Measurements from ENCODE around the gene ESPN. TPM values are rescaled to one million over a fixed set of nuclear protein-coding genes. Genes with fewer than 3 reads are reported as not detected.

ESPN gene
- total RNA-seq, 1 donor from 2014 or later, result 1.7 TPM

DNA sequence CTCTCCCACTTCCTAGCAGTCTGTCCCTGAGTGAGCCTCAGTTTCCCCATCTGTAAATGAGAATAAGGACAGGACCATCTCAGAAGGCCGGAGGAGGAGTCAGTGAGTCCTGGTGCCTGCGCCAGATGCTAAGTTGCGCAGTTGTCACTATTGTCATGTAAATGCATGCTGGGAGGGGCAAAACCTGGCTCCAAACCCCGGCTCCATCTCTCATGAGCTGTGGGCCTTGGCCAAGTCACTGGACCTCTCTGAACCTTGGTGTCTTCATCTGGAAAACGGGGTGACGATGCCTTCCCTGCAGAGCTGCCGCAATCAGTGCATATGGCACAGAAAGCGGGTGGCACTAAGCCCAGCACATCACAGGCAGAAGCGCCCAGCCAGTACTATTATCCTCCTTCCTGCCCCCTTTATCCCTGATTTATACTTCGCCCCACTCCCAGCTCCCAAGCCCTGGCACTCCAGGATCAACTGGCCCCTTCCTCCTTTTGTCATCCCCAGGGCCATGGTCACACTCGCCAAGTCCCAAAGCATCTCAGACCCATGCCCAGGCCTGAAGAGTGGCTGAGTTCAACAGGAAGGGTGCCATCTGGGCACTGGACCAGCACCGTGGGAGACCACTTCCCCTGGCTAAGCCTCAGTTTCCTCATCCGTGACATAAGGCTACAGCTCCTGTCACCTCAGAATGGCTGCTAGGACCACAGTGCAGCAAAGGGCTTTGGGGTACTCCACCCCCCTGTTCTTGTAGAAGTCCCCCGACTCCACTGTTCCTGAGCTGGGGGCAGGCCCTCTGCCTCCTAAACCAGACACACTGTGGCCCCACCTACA, 71.2 kb downstream of the ESPN start:
- no peaks in the 10 kb centered on the region for H3K36me3 Mint-ChIP-seq (ENCODE audit: low read depth)
- peaks cover 20% of the 10 kb centered on the region for H3K4me1 Mint-ChIP-seq
- peaks cover 3% of the 10 kb centered on the region for H3K27me3 Mint-ChIP-seq (ENCODE audit: low read depth)
- no peaks in the 10 kb centered on the region for H3K9me3 Mint-ChIP-seq
- H3K4me3 Mint-ChIP-seq, result peak overlapping the region; percentile 88
- TF ChIP-seq CTCF (conservative IDR thresholded peaks at IDR 0.05), result no peak
- H3K27ac Mint-ChIP-seq (ENCODE audit: unreplicated experiment), result no peak overlapping the region
- DNase-seq (ENCODE audit: low read depth, low spot score), result no peak

GRCh38 chr1:6496365-6496721, 71.8 kb downstream of the ESPN start:
- Mint-ChIP-seq H3K9me3 (no peaks in the 10 kb centered on the region), H3K4me1 (peaks cover 20% of the 10 kb centered on the region), H3K27me3 (ENCODE audit: low read depth) (peaks cover 5% of the 10 kb centered on the region), H3K4me3 (peak overlapping the region; percentile 88), H3K36me3 (ENCODE audit: low read depth) (no peaks in the 10 kb centered on the region), H3K27ac (ENCODE audit: unreplicated experiment) (no peak overlapping the region)
- no peak for DNase-seq (ENCODE audit: low read depth, low spot score)
- no peak for TF ChIP-seq CTCF (conservative IDR thresholded peaks at IDR 0.05)

DNA sequence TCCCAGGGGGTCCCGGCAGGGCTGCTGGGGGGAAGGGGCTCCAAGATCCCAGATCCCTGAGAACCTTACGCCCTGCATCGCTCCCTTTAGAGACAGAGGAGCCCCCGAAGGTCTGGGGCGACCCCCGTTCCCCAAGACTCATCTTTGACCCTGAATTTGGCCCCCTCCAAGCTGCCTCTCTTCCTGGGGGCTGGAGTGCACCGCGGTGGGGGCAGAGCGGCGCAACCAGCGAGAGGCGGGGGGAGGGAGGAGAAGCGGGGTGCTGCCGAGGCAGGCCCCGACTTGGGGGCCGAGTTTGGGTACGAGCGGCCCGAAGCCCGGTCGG, 72.3 kb downstream of the ESPN start:
- Mint-ChIP-seq H3K27ac (ENCODE audit: unreplicated experiment) (no peak overlapping the region), H3K9me3 (no peaks in the 10 kb centered on the region), H3K4me3 (peak overlapping the region; percentile 88), H3K27me3 (ENCODE audit: low read depth) (peaks cover 6% of the 10 kb centered on the region), H3K4me1 (peaks cover 16% of the 10 kb centered on the region), H3K36me3 (ENCODE audit: low read depth) (no peaks in the 10 kb centered on the region)
- no peak for TF ChIP-seq CTCF (conservative IDR thresholded peaks at IDR 0.05)
- DNase-seq (ENCODE audit: low read depth, low spot score), result no peak

GRCh38 chr1:6497215-6497866, 72.8 kb downstream of the ESPN start:
- TF ChIP-seq CTCF (conservative IDR thresholded peaks at IDR 0.05), result no peak
- H3K36me3 Mint-ChIP-seq (ENCODE audit: low read depth), result no peaks in the 10 kb centered on the region
- DNase-seq (ENCODE audit: low read depth, low spot score), result peak; percentile 65
- peak overlapping the region; percentile 83 for H3K4me3 Mint-ChIP-seq
- peaks cover 16% of the 10 kb centered on the region for H3K4me1 Mint-ChIP-seq
- peaks cover 6% of the 10 kb centered on the region for H3K27me3 Mint-ChIP-seq (ENCODE audit: low read depth)
- no peaks in the 10 kb centered on the region for H3K9me3 Mint-ChIP-seq
- no peak overlapping the region for H3K27ac Mint-ChIP-seq (ENCODE audit: unreplicated experiment)

- TF ChIP-seq CTCF (conservative IDR thresholded peaks at IDR 0.05), result no peak
- H3K4me3 Mint-ChIP-seq, result peak overlapping the region; percentile 83
- no peaks in the 10 kb centered on the region for H3K36me3 Mint-ChIP-seq (ENCODE audit: low read depth)
- H3K27me3 Mint-ChIP-seq (ENCODE audit: low read depth), result peaks cover 6% of the 10 kb centered on the region
- no peaks in the 10 kb centered on the region for H3K9me3 Mint-ChIP-seq
- no peak for DNase-seq (ENCODE audit: low read depth, low spot score)
- peaks cover 16% of the 10 kb centered on the region for H3K4me1 Mint-ChIP-seq
- H3K27ac Mint-ChIP-seq (ENCODE audit: unreplicated experiment), result no peak overlapping the region
These were observed 73.4 kb downstream of the ESPN start for GRCh38 chr1:6497867-6498575.
